ENCODE measurements around the gene CRB2. TPM values are rescaled to one million over a fixed set of nuclear protein-coding genes. Genes with fewer than 3 reads are reported as not detected.

Gene CRB2
- total RNA-seq, 1 donor from 2014 or later = 1.2 TPM

DNA sequence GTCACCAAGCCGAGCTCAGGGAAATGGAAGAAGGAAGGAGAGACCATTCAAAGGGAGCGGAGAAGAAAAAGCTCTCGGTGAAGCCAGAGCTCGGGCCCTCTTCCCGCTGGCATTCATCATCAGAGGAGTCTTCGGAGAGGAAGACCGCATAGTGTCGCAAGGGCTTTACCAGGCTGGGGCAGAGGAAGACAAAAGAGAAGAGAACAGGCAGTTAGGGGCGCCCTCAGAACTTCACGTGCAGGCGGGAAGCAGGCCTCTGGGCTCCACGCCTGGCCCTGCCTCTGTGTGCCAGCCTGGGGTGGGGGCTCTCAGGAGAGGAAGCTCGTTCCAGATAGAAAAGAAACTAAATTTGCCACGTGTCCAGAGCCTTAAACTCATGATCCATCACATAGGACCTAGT lies 31.7 kb downstream of the CRB2 start:
- H3K9me3 Mint-ChIP-seq = no peaks in the 10 kb centered on the region
- no peaks in the 10 kb centered on the region for H3K4me1 Mint-ChIP-seq
- no peaks in the 10 kb centered on the region for H3K27me3 Mint-ChIP-seq
- intact Hi-C loops (cut with micrococcal nuclease) = loop anchor here (10.0 kb wide), 1 partner anchor 923 kb away; no protein-coding TSS in a partner anchor
- ChIA-PET POLR2A (interaction anchor here (0.7 kb wide), 1 partner anchor 11 kb away, joined by 3 read pairs; no protein-coding TSS in a partner anchor), CTCF (interaction anchor here (4.2 kb wide), 1 partner anchor 34 kb away, joined by 20 read pairs; no protein-coding TSS in a partner anchor)
- no peak overlapping the region for H3K27ac Mint-ChIP-seq
- TF ChIP-seq, protein P1, sequence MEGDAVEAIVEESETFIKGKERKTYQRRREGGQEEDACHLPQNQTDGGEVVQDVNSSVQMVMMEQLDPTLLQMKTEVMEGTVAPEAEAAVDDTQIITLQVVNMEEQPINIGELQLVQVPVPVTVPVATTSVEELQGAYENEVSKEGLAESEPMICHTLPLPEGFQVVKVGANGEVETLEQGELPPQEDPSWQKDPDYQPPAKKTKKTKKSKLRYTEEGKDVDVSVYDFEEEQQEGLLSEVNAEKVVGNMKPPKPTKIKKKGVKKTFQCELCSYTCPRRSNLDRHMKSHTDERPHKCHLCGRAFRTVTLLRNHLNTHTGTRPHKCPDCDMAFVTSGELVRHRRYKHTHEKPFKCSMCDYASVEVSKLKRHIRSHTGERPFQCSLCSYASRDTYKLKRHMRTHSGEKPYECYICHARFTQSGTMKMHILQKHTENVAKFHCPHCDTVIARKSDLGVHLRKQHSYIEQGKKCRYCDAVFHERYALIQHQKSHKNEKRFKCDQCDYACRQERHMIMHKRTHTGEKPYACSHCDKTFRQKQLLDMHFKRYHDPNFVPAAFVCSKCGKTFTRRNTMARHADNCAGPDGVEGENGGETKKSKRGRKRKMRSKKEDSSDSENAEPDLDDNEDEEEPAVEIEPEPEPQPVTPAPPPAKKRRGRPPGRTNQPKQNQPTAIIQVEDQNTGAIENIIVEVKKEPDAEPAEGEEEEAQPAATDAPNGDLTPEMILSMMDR (IDR thresholded peaks at IDR 0.05) = no peak
- peaks cover 2% of the 10 kb centered on the region for H3K36me3 Mint-ChIP-seq (ENCODE audit: low read depth)
- ATAC-seq (ENCODE audit: low read depth) (no peak), DNase-seq (no peak)
- no peak overlapping the region for H3K4me3 Mint-ChIP-seq

DNA sequence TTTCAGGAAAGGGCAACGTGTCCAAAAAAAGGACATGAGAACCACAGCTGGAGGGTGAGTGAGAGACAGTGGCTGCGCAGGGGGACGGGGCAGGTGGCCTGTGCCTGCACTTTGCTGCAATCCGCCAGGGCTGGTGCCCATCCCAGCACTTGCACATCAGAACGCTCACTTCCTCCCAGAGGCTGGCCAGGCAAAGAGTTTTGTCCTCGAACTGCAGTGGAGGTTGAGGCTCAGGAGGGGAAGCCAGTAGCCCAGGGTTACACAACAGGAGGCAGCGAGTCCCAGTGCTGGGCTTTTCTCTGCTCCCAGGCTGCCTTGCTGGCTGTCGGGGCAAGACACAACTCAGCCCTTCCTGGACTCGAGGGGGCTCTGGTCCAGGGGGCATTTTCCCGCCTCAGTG lies 33.1 kb downstream of the CRB2 start:
- peaks cover 2% of the 10 kb centered on the region for H3K9me3 Mint-ChIP-seq
- CTCF ChIA-PET = no interaction called here
- no peak overlapping the region for H3K4me3 Mint-ChIP-seq
- H3K27ac Mint-ChIP-seq = no peak overlapping the region
- TF ChIP-seq, protein P1 (IDR thresholded peaks at IDR 0.05) = no peak
- no peak for DNase-seq
- no peak for ATAC-seq (ENCODE audit: low read depth)
- intact Hi-C loops (cut with micrococcal nuclease) = loop anchor here (10.0 kb wide), 1 partner anchor 924 kb away; no protein-coding TSS in a partner anchor
- H3K36me3 Mint-ChIP-seq (ENCODE audit: low read depth) = no peaks in the 10 kb centered on the region
- POLR2A ChIA-PET = no interaction called here
- H3K27me3 Mint-ChIP-seq = no peaks in the 10 kb centered on the region
- H3K4me1 Mint-ChIP-seq = no peaks in the 10 kb centered on the region

DNA sequence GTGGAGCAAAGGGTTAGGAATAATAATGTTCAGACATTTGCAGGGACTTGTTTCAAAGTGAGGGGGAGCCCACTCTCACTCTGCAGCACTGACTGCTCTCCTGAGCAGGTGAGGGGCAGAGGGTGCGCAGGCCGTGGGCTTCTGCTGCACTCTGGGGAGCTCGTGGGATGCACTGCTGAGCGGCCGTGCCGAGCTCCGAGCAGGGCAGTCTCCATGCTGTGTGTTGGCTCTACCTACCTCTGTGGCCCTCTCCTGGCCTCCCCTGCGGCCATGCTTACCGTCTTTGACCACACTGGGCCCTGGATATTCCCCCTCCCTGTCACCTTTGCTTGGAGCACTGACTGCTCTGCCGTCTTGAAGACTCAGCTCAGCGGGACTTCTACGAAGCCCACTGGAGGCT lies 33.7 kb downstream of the CRB2 start:
- Mint-ChIP-seq H3K27ac (no peak overlapping the region), H3K9me3 (peaks cover 2% of the 10 kb centered on the region), H3K36me3 (ENCODE audit: low read depth) (no peaks in the 10 kb centered on the region), H3K27me3 (no peaks in the 10 kb centered on the region), H3K4me1 (no peaks in the 10 kb centered on the region), H3K4me3 (no peak overlapping the region)
- DNase-seq (no peak), ATAC-seq (ENCODE audit: low read depth) (no peak)
- TF ChIP-seq, protein P1 (IDR thresholded peaks at IDR 0.05) = no peak
- ChIA-PET POLR2A (no interaction called here), CTCF (no interaction called here)
- intact Hi-C loops (cut with micrococcal nuclease) = loop anchor here (10.0 kb wide), 1 partner anchor 925 kb away; no protein-coding TSS in a partner anchor

DNA sequence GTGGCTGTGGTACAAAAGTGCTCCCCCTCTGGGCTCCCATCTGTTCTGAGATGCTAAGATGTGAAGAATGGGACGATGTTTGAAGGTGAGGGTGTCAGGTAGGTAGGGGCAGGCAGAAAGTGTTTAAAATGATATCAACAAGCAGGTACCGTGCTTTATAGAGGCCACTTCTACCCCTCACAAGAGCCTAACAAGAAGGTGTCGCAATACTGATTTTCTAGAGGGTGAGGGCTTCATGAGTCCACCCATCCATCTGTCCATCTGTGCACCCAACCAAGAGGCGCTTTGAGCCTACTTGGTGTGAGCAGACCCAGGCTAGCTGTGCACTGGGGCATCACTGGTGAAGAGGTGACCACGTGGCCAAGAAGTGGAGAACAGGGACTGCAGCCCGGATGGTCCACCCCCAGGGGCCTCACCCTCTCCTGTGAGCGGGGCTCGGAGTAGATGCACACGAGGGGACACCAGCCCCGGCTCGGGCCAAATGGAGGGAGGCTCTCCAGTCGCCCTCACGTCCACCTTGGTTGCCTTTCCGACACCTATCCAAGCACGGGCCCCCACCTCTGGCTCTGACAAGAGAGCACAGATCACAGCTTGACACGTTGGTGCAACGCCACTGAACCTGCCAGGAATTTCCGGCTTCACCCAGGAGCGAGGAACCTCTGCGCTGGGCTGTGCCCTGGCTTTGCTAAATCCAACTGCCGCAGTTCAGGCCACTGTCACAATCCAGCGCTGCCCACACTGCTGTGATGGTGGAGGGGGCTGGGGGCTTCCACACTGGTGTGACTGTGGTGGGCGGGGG lies 34.5 kb downstream of the CRB2 start:
- ChIA-PET POLR2A (no interaction called here), CTCF (no interaction called here)
- H3K4me3 Mint-ChIP-seq = no peak overlapping the region
- TF ChIP-seq, protein P1 (IDR thresholded peaks at IDR 0.05) = no peak
- no peaks in the 10 kb centered on the region for H3K36me3 Mint-ChIP-seq (ENCODE audit: low read depth)
- peaks cover 2% of the 10 kb centered on the region for H3K9me3 Mint-ChIP-seq
- H3K4me1 Mint-ChIP-seq = no peaks in the 10 kb centered on the region
- intact Hi-C loops (cut with micrococcal nuclease) = no loop called here
- H3K27ac Mint-ChIP-seq = no peak overlapping the region
- ATAC-seq (ENCODE audit: low read depth) (no peak), DNase-seq (no peak)
- H3K27me3 Mint-ChIP-seq = no peaks in the 10 kb centered on the region

DNA sequence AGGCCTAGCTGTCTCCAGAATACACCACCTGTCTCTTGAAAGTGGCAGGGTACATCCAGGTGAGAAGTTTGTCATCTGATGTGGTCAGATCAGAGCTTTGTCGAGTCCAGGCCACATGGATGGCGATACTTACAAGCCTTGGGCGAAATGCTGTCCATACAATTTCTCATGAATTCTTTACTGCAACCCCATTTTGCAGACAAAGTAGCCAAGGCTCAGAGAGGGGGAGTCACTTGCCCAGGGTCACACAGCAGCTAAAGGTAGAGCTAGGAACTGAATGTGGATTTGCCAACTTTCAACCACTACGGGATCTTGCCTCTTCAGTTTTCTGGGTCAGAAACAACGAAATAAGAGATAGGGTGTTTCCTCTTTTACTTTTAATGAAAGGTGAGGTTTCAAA lies 35.2 kb downstream of the CRB2 start:
- TF ChIP-seq, protein P1 (IDR thresholded peaks at IDR 0.05) = no peak
- Mint-ChIP-seq H3K9me3 (peaks cover 2% of the 10 kb centered on the region), H3K27me3 (no peaks in the 10 kb centered on the region), H3K27ac (no peak overlapping the region), H3K4me1 (no peaks in the 10 kb centered on the region), H3K4me3 (no peak overlapping the region), H3K36me3 (ENCODE audit: low read depth) (no peaks in the 10 kb centered on the region)
- ChIA-PET POLR2A (interaction anchor here (0.6 kb wide), 2 partner anchors 27 to 431 kb away, joined by 3 read pairs; no protein-coding TSS in a partner anchor), CTCF (interaction anchor here (0.5 to 0.7 kb wide), 2 partner anchors 878 to 1221 kb away, joined by 3 to 4 read pairs; no protein-coding TSS in a partner anchor)
- intact Hi-C loops (cut with micrococcal nuclease) = no loop called here
- ATAC-seq (ENCODE audit: low read depth) = no peak
- no peak for DNase-seq

Measured in activated B cell treated with CpG ODN at 0.5 μM for 24 hours (primary cell).